Caco-2 (cell line): ENCODE results near the gene ZNF134. TPM values are rescaled to one million over a fixed set of nuclear protein-coding genes. Genes with fewer than 3 reads are reported as not detected.

Experiments used
- BruUV-seq: library from RNA; stranded (reverse); fragments of 400-500 nt; replicated peaks from 2 replicates; lab custom pipeline; 2021; lab: Mats Ljungman, UMichigan
- CTCF ChIA-PET: fragments of 300-600 bp; sonication (Branson Sonifier 250); formaldehyde crosslinking; loops from one replicate; lab custom pipeline; 2022; ENCODE audit warnings: antibody characterized with exemption; lab: Charles Lee
- POLR2A ChIA-PET: fragments of 300-600 bp; sonication (Branson Sonifier 250); formaldehyde crosslinking; loops from one replicate; lab custom pipeline; 2022; ENCODE audit warnings: antibody characterized with exemption; lab: Charles Lee
- DNase-seq, 2 experiments: peaks; one replicate each; pipeline versions ENCODE4 v3.0.0 to v3.0.0-alpha.2; 2020 to 2022
- H3K27me3 ChIP-seq: replicated peaks from 2 replicates; pipeline ENCODE4 v1.6.0; 2011; ENCODE audit warnings: low read length; ENCODE audit not compliant: control insufficient read depth, insufficient read depth
- H3K36me3 ChIP-seq: 2 replicates; pipeline ENCODE4 v1.5.1; 2011; ENCODE audit warnings: low read length; ENCODE audit not compliant: control insufficient read depth, insufficient read depth
- H3K4me1 ChIP-seq: fragments of 250-450 bp; sonication (Bioruptor Pico); 2 replicates; pipeline ENCODE4 v1.5.1; 2020; ENCODE audit warnings: mild to moderate bottlenecking
- H3K4me3 ChIP-seq: 2 replicates; pipeline ENCODE4 v1.5.1; 2011; ENCODE audit warnings: low read depth, mild to moderate bottlenecking, control low read depth, low read length
- H3K9me3 ChIP-seq: fragments of 250-450 bp; sonication (Bioruptor Pico); 2 replicates; pipeline ENCODE4 v1.5.1; 2020; ENCODE audit warnings: mild to moderate bottlenecking, moderate library complexity
- H3K27ac Mint-ChIP-seq: one replicate; pipeline ENCODE4 v1.8.0; 2022; ENCODE audit warnings: mixed read lengths; ENCODE audit not compliant: unreplicated experiment
- H3K27me3 Mint-ChIP-seq: one replicate; pipeline ENCODE4 v1.8.0; 2022; ENCODE audit warnings: mixed read lengths; ENCODE audit not compliant: insufficient read depth, unreplicated experiment
- H3K36me3 Mint-ChIP-seq: one replicate; pipeline ENCODE4 v1.8.0; 2022; ENCODE audit warnings: mild to moderate bottlenecking, mixed read lengths; ENCODE audit not compliant: insufficient read depth, unreplicated experiment
- H3K4me1 Mint-ChIP-seq: one replicate; pipeline ENCODE4 v1.8.0; 2022; ENCODE audit warnings: low read depth, mixed read lengths; ENCODE audit not compliant: unreplicated experiment
- H3K4me3 Mint-ChIP-seq: one replicate; pipeline ENCODE4 v1.8.0; 2022; ENCODE audit warnings: mild to moderate bottlenecking, moderate library complexity, mixed read lengths; ENCODE audit not compliant: unreplicated experiment
- H3K9me3 Mint-ChIP-seq: one replicate; pipeline ENCODE4 v1.8.0; 2022; ENCODE audit warnings: mixed read lengths; ENCODE audit not compliant: unreplicated experiment
- CTCF ChIP-seq, 2 experiments: fragments of 200-600 bp in 1 of 2; IDR thresholded peaks; 1 replicate in 1 of 2; 2 replicates in 1 of 2; pipeline versions ENCODE4 v1.5.1 to v1.8.0; 2011 to 2022; ENCODE audit warnings: antibody characterized with exemption in 1 of 2, control low read depth in 1 of 2, inconsistent platforms in 1 of 2, low read depth in 1 of 2, low read length in 1 of 2, mild to moderate bottlenecking in 1 of 2, moderate library complexity in 1 of 2; ENCODE audit not compliant: insufficient read depth in 1 of 2, severe bottlenecking in 1 of 2, unreplicated experiment in 1 of 2
- intact Hi-C: fragments of 100-400 bp; cut with micrococcal nuclease; formaldehyde crosslinking; loops from one replicate; pipeline ENCODE4 v1.10.0; 2022; ENCODE audit not compliant: unreplicated experiment
- total RNA-seq: library from RNA; stranded (reverse); gene quantifications from 2 replicates; pipeline ENCODE4 v1.2.3, GENCODE V29; 2022

The ZNF134 gene
- total RNA-seq, 1 experiment from 2014 or later, result 6.6 TPM

GRCh38 chr19:57643734-57644133, 29.7 kb downstream of the ZNF134 start:
- H3K4me1 Mint-ChIP-seq, result no peaks in the 10 kb centered on the region
- no peak overlapping the region for H3K4me3 ChIP-seq
- no peak for TF ChIP-seq CTCF (IDR thresholded peaks at IDR 0.05; ENCODE audit: insufficient read depth in 1 of 2, low read depth in 1 of 2, low read length in 1 of 2, severe bottlenecking in 1 of 2, unreplicated experiment in 1 of 2)
- H3K36me3 Mint-ChIP-seq, result peaks cover 32% of the 10 kb centered on the region
- H3K4me3 Mint-ChIP-seq, result no peak overlapping the region
- intact Hi-C loops, result no loop called here
- BruUV-seq, result no TSS peak
- H3K9me3 ChIP-seq, result peaks cover 9% of the 10 kb centered on the region; the same call in 1 of the 2 replicates
- no peaks in the 10 kb centered on the region for H3K4me1 ChIP-seq
- H3K27ac Mint-ChIP-seq, result no peak overlapping the region
- no peaks in the 10 kb centered on the region for H3K27me3 Mint-ChIP-seq
- peaks cover 10% of the 10 kb centered on the region for H3K36me3 ChIP-seq
- ChIA-PET POLR2A (no interaction called here), CTCF (no interaction called here)
- no peak for DNase-seq
- H3K9me3 Mint-ChIP-seq, result peaks cover 18% of the 10 kb centered on the region
- no peaks in the 10 kb centered on the region for H3K27me3 ChIP-seq

- no TSS peak for BruUV-seq
- peaks cover 11% of the 10 kb centered on the region; the same call in 1 of the 2 replicates for H3K9me3 ChIP-seq
- POLR2A ChIA-PET, result no interaction called here
- Mint-ChIP-seq H3K4me1 (peaks cover 15% of the 10 kb centered on the region), H3K27ac (no peak overlapping the region), H3K27me3 (no peaks in the 10 kb centered on the region), H3K36me3 (peaks cover 10% of the 10 kb centered on the region), H3K9me3 (peaks cover 23% of the 10 kb centered on the region), H3K4me3 (no peak overlapping the region)
- peaks cover 11% of the 10 kb centered on the region; the same call in 1 of the 2 replicates for H3K4me1 ChIP-seq
- DNase-seq, result no peak
- H3K4me3 ChIP-seq, result no peak overlapping the region
- intact Hi-C loops, result no loop called here
- H3K27me3 ChIP-seq, result no peaks in the 10 kb centered on the region; the same call in 1 of the 2 replicates
- no peak for TF ChIP-seq CTCF (IDR thresholded peaks at IDR 0.05; ENCODE audit: insufficient read depth in 1 of 2, low read depth in 1 of 2, low read length in 1 of 2, severe bottlenecking in 1 of 2, unreplicated experiment in 1 of 2)
- H3K36me3 ChIP-seq, result no peaks in the 10 kb centered on the region
- CTCF ChIA-PET, result no interaction called here
These were observed 34.4 kb downstream of the ZNF134 start for GRCh38 chr19:57648331-57649003.

- CTCF ChIA-PET, result interaction anchor here (0.9 kb wide), 1 partner anchor 30 kb away, joined by 5 read pairs; the partner anchor contains the start of gene ZNF551
- Mint-ChIP-seq H3K36me3 (peaks cover 10% of the 10 kb centered on the region), H3K4me1 (peaks cover 28% of the 10 kb centered on the region), H3K4me3 (peak overlapping the region; percentile 63), H3K27ac (peak overlapping the region; percentile 66), H3K9me3 (peaks cover 54% of the 10 kb centered on the region), H3K27me3 (no peaks in the 10 kb centered on the region)
- H3K27me3 ChIP-seq, result no peaks in the 10 kb centered on the region; the same call in 1 of the 2 replicates
- BruUV-seq, result no TSS peak
- H3K4me1 ChIP-seq, result peaks cover 16% of the 10 kb centered on the region; the same call in 1 of the 2 replicates
- POLR2A ChIA-PET, result no interaction called here
- H3K4me3 ChIP-seq, result no peak overlapping the region
- intact Hi-C loops, result no loop called here
- DNase-seq, result no peak
- TF ChIP-seq CTCF (IDR thresholded peaks at IDR 0.05; ENCODE audit: insufficient read depth in 1 of 2, low read depth in 1 of 2, low read length in 1 of 2, severe bottlenecking in 1 of 2, unreplicated experiment in 1 of 2), result no peak
- H3K9me3 ChIP-seq, result peaks cover 26% of the 10 kb centered on the region
- no peaks in the 10 kb centered on the region for H3K36me3 ChIP-seq
These were observed 37.6 kb downstream of the ZNF134 start for GRCh38 chr19:57651654-57651996.
